Activated CD8-positive, alpha-beta memory T cell treated with anti-CD3 and anti-CD28 coated beads for 24 hours (primary cell): ENCODE measurements around the gene RRAGB.

ENCODE experiments used
- DNase-seq: peaks from one replicate; pipeline ENCODE4 v3.0.0-alpha.2; 2020

RRAGB gene

GRCh38 chrX:55777596-55777995 lies 60.0 kb downstream of the RRAGB start:
- no peak for DNase-seq

GRCh38 chrX:55778322-55778721 lies 60.8 kb downstream of the RRAGB start:
- no peak for DNase-seq

GRCh38 chrX:55783723-55784122 lies 66.2 kb downstream of the RRAGB start:
- no peak for DNase-seq

- DNase-seq: no peak
These were observed 69.5 kb downstream of the RRAGB start for GRCh38 chrX:55787063-55787462.

- no peak for DNase-seq
These were observed 70.2 kb downstream of the RRAGB start for GRCh38 chrX:55787727-55788126.

- DNase-seq: no peak
These were observed 76.9 kb downstream of the RRAGB start for GRCh38 chrX:55794405-55794804.

- no peak for DNase-seq
These were observed 78.9 kb downstream of the RRAGB start for GRCh38 chrX:55796496-55796895.

- DNase-seq: no peak
These were observed 84.3 kb downstream of the RRAGB start for GRCh38 chrX:55801811-55802210.
